HCT116 (cell line): Measurements from ENCODE around the gene FCRL5. TPM values are rescaled to one million over a fixed set of nuclear protein-coding genes. Genes with fewer than 3 reads are reported as not detected.

Experiments used
- ATAC-seq: fragments of 200-7000 bp; cut with Tn5 transposase; 2 replicates; pipeline ENCODE4 v1.9.1; 2020; ENCODE audit warnings: mild to moderate bottlenecking, moderate library complexity
- Bru-seq: library from RNA; stranded (reverse); fragments of 400-500 nt; gene quantifications from one replicate; lab custom pipeline; 2021; lab: Mats Ljungman, UMichigan
- BruChase-seq, 2 experiments: library from RNA; stranded (reverse); fragments of 400-500 nt; gene quantifications; one replicate each; lab custom pipeline; 2021; lab: Mats Ljungman, UMichigan
- BruUV-seq: library from RNA; stranded (reverse); fragments of 400-500 nt; replicated peaks from 2 replicates; lab custom pipeline; 2021; lab: Mats Ljungman, UMichigan
- CTCF ChIA-PET: fragments of 300-600 bp; sonication (Branson Sonifier 250); formaldehyde crosslinking; loops from one replicate; lab custom pipeline; 2021; ENCODE audit warnings: antibody characterized with exemption; lab: Charles Lee
- POLR2A ChIA-PET: fragments of 300-600, 350-600 bp; sonication (Branson Sonifier 250); formaldehyde crosslinking; loops from one replicate; lab custom pipeline; 2021; ENCODE audit warnings: antibody characterized with exemption; lab: Charles Lee
- RAD21 ChIA-PET, 2 experiments: fragments of 300-600 bp; sonication (Branson Sonifier 250); formaldehyde crosslinking; loops; one replicate each; lab custom pipeline; 2023; ENCODE audit warnings: low total read pairs in 2 of 2; ENCODE audit not compliant: uncharacterized antibody in 2 of 2, unreplicated experiment in 2 of 2, low non-redundant PET in 1 of 2; lab: Charles Lee
- DNase-seq: peaks from one replicate; pipeline ENCODE4 v3.0.0-alpha.2; 2010; ENCODE audit warnings: low read depth, low spot score
- H2AFZ ChIP-seq: fragments of 200-600 bp; shearing (Covaris generic), sonication (generic); 2 replicates; pipeline ENCODE4 v1.6.1; 2017; ENCODE audit warnings: low read depth, mixed run types, mixed read lengths, antibody characterized with exemption, low read length; ENCODE audit not compliant: poor library complexity, severe bottlenecking
- H3K27ac ChIP-seq: 2 replicates; pipeline ENCODE4 v1.5.1; 2012; ENCODE audit warnings: low read depth, low read length
- H3K27me3 ChIP-seq: fragments of 200-600 bp; sonication (generic); 2 replicates; pipeline ENCODE4 v1.6.1; 2016; ENCODE audit warnings: mixed run types, low read length, mixed read lengths; ENCODE audit not compliant: insufficient read depth
- H3K36me3 ChIP-seq, 2 experiments: fragments of 200-500 bp in 1 of 2; fragments of 200-600 bp in 1 of 2; sonication (Bioruptor generic) in 1 of 2; sonication (generic) in 1 of 2; 2 replicates each; pipeline versions ENCODE4 v1.5.1 to v1.6.1; 2014 to 2016; ENCODE audit warnings: low read length in 2 of 2, inconsistent platforms in 1 of 2, mixed read lengths in 1 of 2, mixed run types in 1 of 2; ENCODE audit not compliant: insufficient read depth in 2 of 2, control insufficient read depth in 1 of 2
- H3K4me1 ChIP-seq, 2 experiments: fragments of 200-600 bp in 1 of 2; sonication (generic) in 1 of 2; 2 replicates each; pipeline versions ENCODE4 v1.5.1 to v1.6.1; 2012 to 2017; ENCODE audit warnings: low read length in 2 of 2, inconsistent platforms in 1 of 2, mild to moderate bottlenecking in 1 of 2, mixed read lengths in 1 of 2, mixed run types in 1 of 2, moderate library complexity in 1 of 2; ENCODE audit not compliant: insufficient read depth in 2 of 2, control insufficient read depth in 1 of 2
- H3K4me2 ChIP-seq: fragments of 200-600 bp; sonication (generic); 2 replicates; pipeline ENCODE4 v1.6.1; 2017; ENCODE audit warnings: mixed run types, low read length, mixed read lengths
- H3K4me3 ChIP-seq, 2 experiments: fragments of 200-600 bp in 1 of 2; sonication (generic) in 1 of 2; replicated peaks in 1 of 2; 2 replicates each; pipeline ENCODE4 v1.5.1; 2011 to 2016; ENCODE audit warnings: low read length in 2 of 2, control low read depth in 1 of 2, low read depth in 1 of 2, mild to moderate bottlenecking in 1 of 2, mixed read lengths in 1 of 2, mixed run types in 1 of 2
- H3K79me2 ChIP-seq: fragments of 200-600 bp; sonication (generic); 2 replicates; pipeline ENCODE4 v1.6.1; 2017; ENCODE audit warnings: mild to moderate bottlenecking, mixed run types, low read length, moderate library complexity, mixed read lengths; ENCODE audit not compliant: insufficient read depth
- H3K9ac ChIP-seq: fragments of 200-600 bp; sonication (generic); 2 replicates; pipeline ENCODE4 v1.6.1; 2016; ENCODE audit warnings: low read length, mixed read lengths
- H3K9me2 ChIP-seq: fragments of 200-600 bp; sonication (generic), shearing (Covaris generic); 2 replicates; pipeline ENCODE4 v1.6.1; 2017; ENCODE audit warnings: mixed run types, mild to moderate bottlenecking, moderate library complexity; ENCODE audit not compliant: insufficient read depth
- H3K9me3 ChIP-seq, 2 experiments: fragments of 200-500 bp in 1 of 2; fragments of 200-600 bp in 1 of 2; sonication (Bioruptor generic) in 1 of 2; sonication (generic) in 1 of 2; 2 replicates each; pipeline ENCODE4 v1.6.1; 2014 to 2017; ENCODE audit warnings: low read length in 2 of 2, mixed read lengths in 2 of 2, inconsistent platforms in 1 of 2, low read depth in 1 of 2, mild to moderate bottlenecking in 1 of 2, mixed run types in 1 of 2, moderate library complexity in 1 of 2; ENCODE audit not compliant: control insufficient read depth in 1 of 2, insufficient read depth in 1 of 2
- H4K20me1 ChIP-seq: fragments of 200-600 bp; sonication (generic), shearing (Covaris generic); 2 replicates; pipeline ENCODE4 v1.6.1; 2017; ENCODE audit warnings: mixed run types, mild to moderate bottlenecking, moderate library complexity; ENCODE audit not compliant: insufficient read depth
- CBX3 ChIP-seq: IDR thresholded peaks from 2 replicates; pipeline ENCODE4 v1.6.1; 2012; ENCODE audit warnings: low read depth
- CTCF ChIP-seq, 3 experiments: fragments of 200-600 bp in 1 of 3; sonication (generic) in 1 of 3; IDR thresholded peaks in 2 of 3; conservative IDR thresholded peaks in 1 of 3; 2 replicates each; pipeline ENCODE4 v1.5.1; 2012 to 2017; ENCODE audit warnings: low read depth in 2 of 3, low read length in 2 of 3, antibody characterized with exemption in 1 of 3, borderline replicate concordance in 1 of 3, control low read depth in 1 of 3, mild to moderate bottlenecking in 1 of 3, mixed read lengths in 1 of 3, mixed run types in 1 of 3, moderate library complexity in 1 of 3; ENCODE audit not compliant: insufficient read depth in 1 of 3
- EGR1 ChIP-seq: IDR thresholded peaks from 2 replicates; pipeline ENCODE4 v1.6.1; 2012; ENCODE audit warnings: low read depth
- EZH2phosphoT487 ChIP-seq: fragments of 200-600 bp; IDR thresholded peaks from 2 replicates; pipeline ENCODE4 v1.6.1; 2018; ENCODE audit warnings: antibody characterized with exemption, borderline replicate concordance
- JUND ChIP-seq: IDR thresholded peaks from 2 replicates; pipeline ENCODE4 v1.6.1; 2012
- MAX ChIP-seq: IDR thresholded peaks from 2 replicates; pipeline ENCODE4 v1.6.1; 2012
- POLR2A ChIP-seq: IDR thresholded peaks from 2 replicates; pipeline ENCODE4 v1.7.0; 2011; ENCODE audit warnings: borderline replicate concordance; ENCODE audit not compliant: insufficient read depth, insufficient read length; ENCODE audit errors: extremely low read depth
- POLR2AphosphoS5 ChIP-seq: IDR thresholded peaks from 2 replicates; pipeline ENCODE4 v1.6.1; 2011; ENCODE audit warnings: mild to moderate bottlenecking, low read depth, low read length, moderate library complexity
- RAD21 ChIP-seq: IDR thresholded peaks from 2 replicates; pipeline ENCODE4 v1.6.1; 2012; ENCODE audit warnings: low read depth, mild to moderate bottlenecking
- SP1 ChIP-seq: IDR thresholded peaks from 2 replicates; pipeline ENCODE4 v1.6.1; 2012; ENCODE audit warnings: low read depth
- SRF ChIP-seq: IDR thresholded peaks from 2 replicates; pipeline ENCODE4 v1.6.1; 2012; ENCODE audit warnings: low read depth
- TCF7L2 ChIP-seq: IDR thresholded peaks from 2 replicates; pipeline ENCODE4 v1.7.0; 2011; ENCODE audit warnings: borderline replicate concordance, inconsistent platforms; ENCODE audit not compliant: insufficient read depth, insufficient read length; ENCODE audit errors: extremely low read depth
- YY1 ChIP-seq: IDR thresholded peaks from 2 replicates; pipeline ENCODE4 v1.6.1; 2011; ENCODE audit warnings: low read length, low read depth, moderate library complexity, mild to moderate bottlenecking; ENCODE audit not compliant: insufficient replicate concordance; ENCODE audit errors: extremely low read depth
- ZBTB33 ChIP-seq: IDR thresholded peaks from 2 replicates; pipeline ENCODE4 v1.6.1; 2011; ENCODE audit warnings: mild to moderate bottlenecking, low read length, moderate library complexity; ENCODE audit not compliant: insufficient replicate concordance; ENCODE audit errors: extremely low read depth
- ZFX ChIP-seq: fragments of 450-650 bp; IDR thresholded peaks from 2 replicates; pipeline ENCODE4 v1.6.1; 2017
- ZNF274 ChIP-seq: fragments of 200-500 bp; sonication (Bioruptor generic); IDR thresholded peaks from 2 replicates; pipeline ENCODE4 v1.6.1; 2014; ENCODE audit warnings: mild to moderate bottlenecking, low read depth, low read length, inconsistent platforms
- intact Hi-C: fragments of 100-400 bp; cut with micrococcal nuclease; formaldehyde crosslinking; loops from 2 replicates; pipeline ENCODE4 v1.10.0; 2022
- long read RNA-seq: library from polyadenylated mRNA; unstranded; transcript quantifications from one replicate; pipeline ENCODE4 v2.0.0, GENCODE V29; 2021; ENCODE audit not compliant: unreplicated experiment
- polyA plus RNA-seq: library from polyadenylated mRNA; unstranded; fragments of >200 nt; gene quantifications from 2 replicates; pipeline ENCODE4 v1.2.1, GENCODE V29; 2012; ENCODE audit warnings: missing spikeins
- total RNA-seq: library from RNA; stranded (reverse); gene quantifications from one replicate; pipeline ENCODE4 v1.2.1, GENCODE V29; 2021; ENCODE audit not compliant: unreplicated experiment
- TF ChIP-seq, protein P1 (sequence below): IDR thresholded peaks from 2 replicates; pipeline ENCODE4 v1.6.1; 2012; ENCODE audit warnings: low read depth

The FCRL5 gene
- not detected for total RNA-seq
- not detected in 2 replicates for polyA plus RNA-seq
- Bru-seq, nascent RNA = not detected
- not detected for BruChase-seq, experiment 1, labeled RNA remaining after a 6-hour chase
- BruChase-seq, experiment 2, labeled RNA remaining after a 2-hour chase = percentile 2 among the genes with signal in this experiment
- long read RNA-seq = 0 reads

GRCh38 chr1:157551694-157552693 is at the start of gene FCRL5:
FCRL5 (minus strand) TSS chr1:157552515; CDS start chr1:157552362, 153 bp downstream.
- Histone ChIP-seq H3K4me3 (no peak within 1 kb of the TSS), H3K9me3 (no peaks in the 10 kb centered on the region), H3K27ac (no peak within 1 kb of the TSS), H3K4me1 (no peaks in the 10 kb centered on the region), H3K9ac (no peak within 1 kb of the TSS), H4K20me1 (no peaks in the 10 kb centered on the region), H2AFZ (no peak within 1 kb of the TSS), H3K79me2 (no peaks in the 10 kb centered on the region), H3K36me3 (no peaks in the 10 kb centered on the region), H3K9me2 (no peaks in the 10 kb centered on the region), H3K27me3 (peaks cover 26% of the 10 kb centered on the region), H3K4me2 (no peak within 1 kb of the TSS)
- intact Hi-C loops = no loop called here
- RAD21 ChIA-PET = no interaction called here
- CTCF ChIA-PET = no interaction called here
- DNase-seq = no peak
- POLR2A ChIA-PET = interaction anchor here (0.6 kb wide), 1 partner anchor 427 kb away, joined by 3 read pairs; no protein-coding TSS in a partner anchor
- no TSS peak for BruUV-seq
- no peak for ATAC-seq
- no peak for TF ChIP-seq CBX3
- no peak for TF ChIP-seq POLR2A
- TF ChIP-seq CTCF (IDR thresholded peaks at IDR 0.05 in 2 of 3, conservative IDR thresholded peaks at IDR 0.05 in 1 of 3; ENCODE audit: borderline replicate concordance in 1 of 3, insufficient read depth in 1 of 3, low read depth in 2 of 3, low read length in 2 of 3) = no peak
- no peak for TF ChIP-seq ZFX
- TF ChIP-seq POLR2AphosphoS5 = no peak
- TF ChIP-seq YY1 = no peak
- no peak for TF ChIP-seq ZBTB33
- TF ChIP-seq RAD21 = no peak
- no peak for TF ChIP-seq JUND
- no peak for TF ChIP-seq EGR1
- TF ChIP-seq, protein P1, sequence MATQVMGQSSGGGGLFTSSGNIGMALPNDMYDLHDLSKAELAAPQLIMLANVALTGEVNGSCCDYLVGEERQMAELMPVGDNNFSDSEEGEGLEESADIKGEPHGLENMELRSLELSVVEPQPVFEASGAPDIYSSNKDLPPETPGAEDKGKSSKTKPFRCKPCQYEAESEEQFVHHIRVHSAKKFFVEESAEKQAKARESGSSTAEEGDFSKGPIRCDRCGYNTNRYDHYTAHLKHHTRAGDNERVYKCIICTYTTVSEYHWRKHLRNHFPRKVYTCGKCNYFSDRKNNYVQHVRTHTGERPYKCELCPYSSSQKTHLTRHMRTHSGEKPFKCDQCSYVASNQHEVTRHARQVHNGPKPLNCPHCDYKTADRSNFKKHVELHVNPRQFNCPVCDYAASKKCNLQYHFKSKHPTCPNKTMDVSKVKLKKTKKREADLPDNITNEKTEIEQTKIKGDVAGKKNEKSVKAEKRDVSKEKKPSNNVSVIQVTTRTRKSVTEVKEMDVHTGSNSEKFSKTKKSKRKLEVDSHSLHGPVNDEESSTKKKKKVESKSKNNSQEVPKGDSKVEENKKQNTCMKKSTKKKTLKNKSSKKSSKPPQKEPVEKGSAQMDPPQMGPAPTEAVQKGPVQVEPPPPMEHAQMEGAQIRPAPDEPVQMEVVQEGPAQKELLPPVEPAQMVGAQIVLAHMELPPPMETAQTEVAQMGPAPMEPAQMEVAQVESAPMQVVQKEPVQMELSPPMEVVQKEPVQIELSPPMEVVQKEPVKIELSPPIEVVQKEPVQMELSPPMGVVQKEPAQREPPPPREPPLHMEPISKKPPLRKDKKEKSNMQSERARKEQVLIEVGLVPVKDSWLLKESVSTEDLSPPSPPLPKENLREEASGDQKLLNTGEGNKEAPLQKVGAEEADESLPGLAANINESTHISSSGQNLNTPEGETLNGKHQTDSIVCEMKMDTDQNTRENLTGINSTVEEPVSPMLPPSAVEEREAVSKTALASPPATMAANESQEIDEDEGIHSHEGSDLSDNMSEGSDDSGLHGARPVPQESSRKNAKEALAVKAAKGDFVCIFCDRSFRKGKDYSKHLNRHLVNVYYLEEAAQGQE = no peak
- no peak for TF ChIP-seq SP1
- TF ChIP-seq SRF = no peak
- no peak for TF ChIP-seq EZH2phosphoT487
- TF ChIP-seq MAX = no peak
- TF ChIP-seq ZNF274 = no peak
- no peak for TF ChIP-seq TCF7L2
